Suprapubic skin (tissue), 4 donors: ENCODE measurements around the gene CDC45. TPM values are rescaled to one million over a fixed set of nuclear protein-coding genes. Genes with fewer than 3 reads are reported as not detected.
"Not testable (repeated sequence)": the region's sequence is repeated elsewhere in the genome, so short reads cannot be mapped to it uniquely, and the experiment has no call there.

Experiments
- DNase-seq, 2 donors: peaks; one replicate each; pipeline ENCODE4 v3.0.0-alpha.2; 2019; ENCODE audit warnings: low spot score in 2 of 2
- H3K27ac ChIP-seq: fragments of 200-600 bp; sonication (generic); one replicate; pipeline ENCODE4 v1.5.1; 2019
- H3K27me3 ChIP-seq: fragments of 200-600 bp; sonication (generic); one replicate; pipeline ENCODE4 v1.5.1; 2019
- H3K36me3 ChIP-seq: fragments of 200-600 bp; sonication (generic); one replicate; pipeline ENCODE4 v1.5.1; 2019
- H3K4me1 ChIP-seq: fragments of 200-600 bp; sonication (generic); one replicate; pipeline ENCODE4 v1.5.1; 2019
- H3K4me3 ChIP-seq: fragments of 200-600 bp; sonication (generic); one replicate; pipeline ENCODE4 v1.5.1; 2019; ENCODE audit warnings: mild to moderate bottlenecking
- H3K9me3 ChIP-seq: fragments of 200-600 bp; sonication (generic); one replicate; pipeline ENCODE4 v1.5.1; 2019
- CTCF ChIP-seq, 2 donors: fragments of 200-600 bp in 1 of 2; fragments of 450-650 bp in 1 of 2; sonication (generic) in 1 of 2; IDR thresholded peaks; one replicate each; pipeline ENCODE4 v1.5.1; 2016 to 2019; ENCODE audit warnings: antibody characterized with exemption in 2 of 2, mild to moderate bottlenecking in 1 of 2, moderate library complexity in 1 of 2
- EP300 ChIP-seq: sonication (generic); formaldehyde crosslinking; IDR thresholded peaks from one replicate; pipeline ENCODE4 v1.6.1; 2017; ENCODE audit warnings: antibody characterized with exemption
- POLR2A ChIP-seq, 2 donors: fragments of 450-650 bp; IDR thresholded peaks; one replicate each; pipeline ENCODE4 v1.6.1; 2017; ENCODE audit warnings: antibody characterized with exemption in 2 of 2, mild to moderate bottlenecking in 2 of 2, moderate library complexity in 2 of 2
- POLR2AphosphoS5 ChIP-seq, 3 donors: sonication (generic); formaldehyde crosslinking; IDR thresholded peaks; one replicate each; pipeline ENCODE4 v1.6.1; 2017; ENCODE audit warnings: antibody characterized with exemption in 3 of 3
- WGBS: methylation state at CpG from one replicate; pipeline ENCODE4 v1.1.5; 2018; 5-methylcytosine and 5-hydroxymethylcytosine counted together
- total RNA-seq, 4 donors: library from RNA; depleted of rRNA; stranded (reverse); fragments of >200 nt; gene quantifications; one replicate each; pipeline ENCODE4 v1.1.0, GENCODE V29; 2016

The CDC45 gene
- total RNA-seq, 4 donors from 2014 or later: 0.72 to 3.3 (median 1.4) TPM

- TF ChIP-seq EP300 (no peak), CTCF (IDR thresholded peaks at IDR 0.05) (no peak), POLR2A (IDR thresholded peaks at IDR 0.05) (no peak), POLR2AphosphoS5 (IDR thresholded peaks at IDR 0.05) (no peak)
- Histone ChIP-seq H3K4me1 (peaks cover 7% of the 10 kb centered on the region), H3K4me3 (no peak overlapping the region), H3K9me3 (no peaks in the 10 kb centered on the region), H3K36me3 (peaks cover 30% of the 10 kb centered on the region), H3K27me3 (no peaks in the 10 kb centered on the region), H3K27ac (no peak overlapping the region)
- no peak for DNase-seq
- WGBS: 94% methylated on average over 7 of the region's 8 CpGs
Measured at GRCh38 chr22:19440411-19441195, 39.1 kb upstream of the CDC45 start.

- TF ChIP-seq POLR2A (IDR thresholded peaks at IDR 0.05) (no peak), EP300 (no peak), POLR2AphosphoS5 (IDR thresholded peaks at IDR 0.05) (no peak), CTCF (IDR thresholded peaks at IDR 0.05) (no peak)
- Histone ChIP-seq H3K27me3 (no peaks in the 10 kb centered on the region), H3K4me3 (no peak overlapping the region), H3K4me1 (peaks cover 19% of the 10 kb centered on the region), H3K27ac (no peak overlapping the region), H3K9me3 (no peaks in the 10 kb centered on the region), H3K36me3 (peaks cover 18% of the 10 kb centered on the region)
- 55% methylated on average over 2 of the region's 2 CpGs for WGBS
- DNase-seq: no peak
Measured at GRCh38 chr22:19442166-19442565, 37.6 kb upstream of the CDC45 start.

GRCh38 chr22:19443544-19444211 is 36.0 kb upstream of the CDC45 start:
- no peaks in the 10 kb centered on the region for H3K9me3 ChIP-seq
- no peak overlapping the region for H3K27ac ChIP-seq
- no peak for DNase-seq
- H3K4me3 ChIP-seq: no peak overlapping the region
- peaks cover 18% of the 10 kb centered on the region for H3K36me3 ChIP-seq
- no peaks in the 10 kb centered on the region for H3K27me3 ChIP-seq
- peaks cover 27% of the 10 kb centered on the region for H3K4me1 ChIP-seq
- WGBS: 68% methylated on average over 6 of the region's 7 CpGs
- TF ChIP-seq EP300 (no peak), POLR2A (IDR thresholded peaks at IDR 0.05) (no peak), CTCF (IDR thresholded peaks at IDR 0.05) (no peak), POLR2AphosphoS5 (IDR thresholded peaks at IDR 0.05) (no peak)

GRCh38 chr22:19445279-19445982 is 34.3 kb upstream of the CDC45 start:
- not testable (repeated sequence) for H3K27me3 ChIP-seq, H3K4me3 ChIP-seq, H3K9me3 ChIP-seq, H3K27ac ChIP-seq, DNase-seq
- 91% methylated on average over 9 of the region's 9 CpGs for WGBS
- Histone ChIP-seq H3K36me3 (peaks cover 22% of the 10 kb centered on the region), H3K4me1 (peaks cover 30% of the 10 kb centered on the region)

GRCh38 chr22:19446603-19447329 is 33.0 kb upstream of the CDC45 start:
- WGBS: 16% methylated on average over 22 of the region's 22 CpGs
- Histone ChIP-seq H3K9me3 (no peaks in the 10 kb centered on the region), H3K36me3 (peaks cover 27% of the 10 kb centered on the region), H3K4me3 (peak overlapping the region; percentile 67), H3K27ac (peak overlapping the region; percentile 93), H3K27me3 (no peaks in the 10 kb centered on the region), H3K4me1 (peaks cover 30% of the 10 kb centered on the region)
- TF ChIP-seq EP300 (no peak), CTCF (IDR thresholded peaks at IDR 0.05) (no peak), POLR2AphosphoS5 (IDR thresholded peaks at IDR 0.05) (no peak), POLR2A (IDR thresholded peaks at IDR 0.05) (no peak)
- no peak for DNase-seq
